Aortic smooth muscle cell (primary cell): ENCODE measurements around the gene CD80. TPM values are rescaled to one million over a fixed set of nuclear protein-coding genes. Genes with fewer than 3 reads are reported as not detected.

Source experiments
- total RNA-seq: library from RNA; depleted of rRNA; stranded (reverse); fragments of >200 nt; gene quantifications from 2 replicates; pipeline ENCODE4 v1.2.3, GENCODE V29; 2014

CD80 gene
- 0.13 TPM in 1 of 2 replicates, not detected in the other for total RNA-seq

GRCh38 chr3:119559441-119559963 is at the start of gene CD80:
Gene CD80 (minus strand): TSS chr3:119559614. CDS start chr3:119557728, 1,886 bp downstream.

GRCh38 chr3:119597548-119598288 is 38.3 kb upstream of the CD80 start, which contains the start of gene PLA1A:
Gene PLA1A (plus strand): TSS chr3:119597885. CDS start chr3:119597914, 29 bp downstream.

GRCh38 chr3:119579366-119580066 is 20.1 kb upstream of the CD80 start, which contains the start of gene ADPRH:
Gene ADPRH (plus strand): TSS chr3:119579492. CDS start chr3:119582170, 2,678 bp downstream.

GRCh38 chr3:119498186-119499011 is 61.0 kb downstream of the CD80 start, which contains the start of gene TIMMDC1:
Gene TIMMDC1 (plus strand): TSS chr3:119498547. CDS start chr3:119498734, 187 bp downstream.

Other genes with a start within 250 kb of the CD80 start
- gene TMEM39A, start 96.0 kb downstream of the CD80 start, total RNA-seq, result 47.7 and 50.1 TPM in 2 replicates
- 21.1 and 21.8 TPM in 2 replicates for gene POGLUT1, start 90.7 kb downstream of the CD80 start, total RNA-seq
- 49.1 and 53.8 TPM in 2 replicates for gene TIMMDC1, start 61.1 kb downstream of the CD80 start, total RNA-seq
- 3.6 and 4.0 TPM in 2 replicates for gene ADPRH, start 19.9 kb upstream of the CD80 start, total RNA-seq
- gene PLA1A, start 38.3 kb upstream of the CD80 start, total RNA-seq, result 0.25 TPM in 1 of 2 replicates, not detected in the other
- gene POPDC2, start 101.0 kb upstream of the CD80 start, total RNA-seq, result 0.25 and 0.40 TPM in 2 replicates
- gene COX17, start 117.8 kb upstream of the CD80 start, total RNA-seq, result 23.1 and 32.6 TPM in 2 replicates
- 0.68 and 0.79 TPM in 2 replicates for gene CFAP91, start 143.4 kb upstream of the CD80 start, total RNA-seq
- gene NR1I2, start 222.5 kb upstream of the CD80 start, total RNA-seq, result under 0.01 and 0.06 TPM in 2 replicates